GM10248 (cell line): Measurements from ENCODE around the gene CTNND1.

Source experiments
- CTCF ChIA-PET: fragments of 300-600 bp; sonication (Branson Sonifier 250); formaldehyde crosslinking; extraction: SDS; loops from one replicate; lab custom pipeline; 2021; ENCODE audit warnings: antibody characterized with exemption; lab: Yijun Ruan, JAX
- POLR2A ChIA-PET: fragments of 350-650 bp; sonication (Branson Sonifier 250); formaldehyde crosslinking; extraction: SDS; loops from one replicate; lab custom pipeline; 2020; ENCODE audit warnings: antibody characterized with exemption; lab: Yijun Ruan, JAX
- DNase-seq: peaks from one replicate; pipeline ENCODE4 v3.0.0; 2012; ENCODE audit errors: extremely low spot score
- TF ChIP-seq, protein P1 (sequence below): IDR thresholded peaks from 2 replicates; pipeline ENCODE4 v1.5.1; 2012; ENCODE audit warnings: mild to moderate bottlenecking, low read depth; ENCODE audit errors: extremely low read depth, missing control alignments, control extremely low read depth

CTNND1 gene

DNA sequence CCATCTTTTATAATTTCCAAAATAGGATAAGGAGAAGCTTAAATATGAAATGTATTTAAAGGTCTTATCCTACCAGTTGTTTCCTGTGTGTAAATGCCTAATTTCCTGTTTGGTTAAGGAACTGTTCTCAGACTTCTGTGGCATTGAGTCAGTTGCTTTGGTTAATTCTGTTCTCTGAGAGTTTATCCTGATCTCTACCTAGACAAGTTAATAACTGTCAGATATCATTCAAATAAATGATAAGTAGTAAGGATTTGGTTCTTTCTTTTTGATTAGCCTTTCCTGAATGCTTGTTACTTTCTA, 39.5 kb downstream of the CTNND1 start:
- TF ChIP-seq, protein P1, sequence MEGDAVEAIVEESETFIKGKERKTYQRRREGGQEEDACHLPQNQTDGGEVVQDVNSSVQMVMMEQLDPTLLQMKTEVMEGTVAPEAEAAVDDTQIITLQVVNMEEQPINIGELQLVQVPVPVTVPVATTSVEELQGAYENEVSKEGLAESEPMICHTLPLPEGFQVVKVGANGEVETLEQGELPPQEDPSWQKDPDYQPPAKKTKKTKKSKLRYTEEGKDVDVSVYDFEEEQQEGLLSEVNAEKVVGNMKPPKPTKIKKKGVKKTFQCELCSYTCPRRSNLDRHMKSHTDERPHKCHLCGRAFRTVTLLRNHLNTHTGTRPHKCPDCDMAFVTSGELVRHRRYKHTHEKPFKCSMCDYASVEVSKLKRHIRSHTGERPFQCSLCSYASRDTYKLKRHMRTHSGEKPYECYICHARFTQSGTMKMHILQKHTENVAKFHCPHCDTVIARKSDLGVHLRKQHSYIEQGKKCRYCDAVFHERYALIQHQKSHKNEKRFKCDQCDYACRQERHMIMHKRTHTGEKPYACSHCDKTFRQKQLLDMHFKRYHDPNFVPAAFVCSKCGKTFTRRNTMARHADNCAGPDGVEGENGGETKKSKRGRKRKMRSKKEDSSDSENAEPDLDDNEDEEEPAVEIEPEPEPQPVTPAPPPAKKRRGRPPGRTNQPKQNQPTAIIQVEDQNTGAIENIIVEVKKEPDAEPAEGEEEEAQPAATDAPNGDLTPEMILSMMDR: no peak
- ChIA-PET POLR2A (interaction anchor here (0.6 to 1.4 kb wide), 3 partner anchors 17 to 126 kb away, joined by 4 to 5 read pairs (median 4); partner anchors contain the start of gene SELENOH), CTCF (interaction anchor here (0.8 to 6.5 kb wide), 48 partner anchors 9 to 763 kb away, joined by 3 to 142 read pairs (median 7); partner anchors contain the start of genes BTBD18, CTNND1, MED19 and SELENOH)
- no peak for DNase-seq

DNA sequence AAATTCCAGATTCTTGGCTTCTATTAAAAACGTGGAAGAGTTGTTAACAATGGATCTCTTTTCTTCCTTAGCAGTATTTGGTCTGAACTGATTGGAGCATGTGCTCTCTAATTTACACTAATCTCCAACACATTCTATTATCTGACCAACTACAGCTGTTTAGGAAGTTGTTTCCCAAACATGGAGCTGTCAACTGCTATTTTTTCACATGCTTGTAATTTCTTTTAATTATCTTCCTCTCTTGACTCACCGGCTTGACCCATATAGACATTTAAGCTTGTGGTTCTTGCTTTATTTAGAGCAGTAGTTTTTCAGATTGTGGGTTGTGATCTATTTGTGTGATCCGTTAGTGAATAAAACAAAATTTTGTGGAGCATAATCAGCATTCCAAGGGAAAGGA, 40.8 kb downstream of the CTNND1 start:
- TF ChIP-seq, protein P1: no peak
- ChIA-PET POLR2A (no interaction called here), CTCF (interaction anchor here (1.1 to 6.5 kb wide), 11 partner anchors 12 to 1355 kb away, joined by 3 to 142 read pairs (median 12); partner anchors contain the start of genes BTBD18, CTNND1 and SELENOH)
- no peak for DNase-seq

DNA sequence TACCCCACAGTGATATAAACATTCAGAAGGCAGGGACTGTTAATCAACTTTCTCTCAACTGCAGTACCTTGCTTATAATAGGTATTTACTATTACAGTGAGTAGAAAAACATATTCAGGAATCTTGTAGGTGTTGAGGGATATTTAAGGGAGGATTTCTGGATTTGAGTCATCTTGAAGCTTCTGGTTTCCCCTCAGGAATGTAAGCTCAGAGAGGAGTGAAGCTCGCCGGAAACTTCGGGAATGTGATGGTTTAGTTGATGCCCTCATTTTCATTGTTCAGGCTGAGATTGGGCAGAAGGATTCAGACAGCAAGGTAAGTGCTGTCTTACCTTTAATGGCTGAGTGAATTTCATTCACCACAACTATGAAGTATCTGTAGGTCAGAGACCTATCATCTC, 42.9 kb downstream of the CTNND1 start:
- ChIA-PET POLR2A (no interaction called here), CTCF (interaction anchor here (0.7 to 6.5 kb wide), 7 partner anchors 9 to 311 kb away, joined by 3 to 142 read pairs (median 4); partner anchors contain the start of genes BTBD18, CTNND1 and SELENOH)
- TF ChIP-seq, protein P1: no peak
- DNase-seq: no peak

DNA sequence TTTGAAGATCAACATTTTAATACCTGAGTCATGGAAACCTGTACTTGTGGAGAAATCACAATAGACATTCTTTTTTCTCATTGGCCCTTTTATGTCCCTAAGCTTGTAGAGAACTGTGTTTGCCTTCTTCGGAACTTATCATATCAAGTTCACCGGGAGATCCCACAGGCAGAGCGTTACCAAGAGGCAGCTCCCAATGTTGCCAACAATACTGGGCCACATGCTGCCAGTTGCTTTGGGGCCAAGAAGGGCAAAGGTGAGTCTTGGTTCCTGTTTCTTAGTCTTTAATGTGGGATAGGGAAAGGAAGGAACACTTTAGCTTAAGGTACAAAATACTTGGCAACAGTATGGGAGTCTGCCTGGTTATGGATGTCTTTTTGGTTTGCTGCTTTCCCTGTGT, 44.2 kb downstream of the CTNND1 start:
- POLR2A ChIA-PET: no interaction called here
- TF ChIP-seq, protein P1: no peak
- DNase-seq: no peak
- CTCF ChIA-PET: interaction anchor here (1.1 to 1.3 kb wide), 3 partner anchors 10 to 54 kb away, joined by 3 to 4 read pairs (median 3); partner anchors contain the start of gene BTBD18

DNA sequence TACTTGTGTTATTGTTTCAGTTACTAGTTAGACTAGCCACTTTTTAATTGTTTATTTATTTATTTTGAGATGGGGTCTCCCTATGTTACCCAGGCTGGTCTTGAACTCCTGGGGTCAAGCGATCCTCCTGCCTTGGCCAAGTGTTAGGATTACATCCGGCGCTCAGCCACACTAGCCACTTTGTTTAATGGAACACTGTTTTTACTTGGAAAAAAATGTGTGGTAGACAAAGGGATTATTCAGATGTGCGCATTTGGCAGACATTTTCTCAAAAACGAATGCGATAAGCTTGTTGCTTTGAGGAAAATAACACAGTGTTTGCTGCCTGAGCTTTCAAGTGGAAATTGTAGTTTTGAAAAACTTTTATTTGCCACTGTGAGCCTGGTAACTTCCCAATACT, 51.0 kb downstream of the CTNND1 start:
- TF ChIP-seq, protein P1: no peak
- no peak for DNase-seq
- ChIA-PET POLR2A (no interaction called here), CTCF (interaction anchor here (5.0 kb wide), 1 partner anchor 12 kb away, joined by 33 read pairs; no protein-coding TSS in a partner anchor)

DNA sequence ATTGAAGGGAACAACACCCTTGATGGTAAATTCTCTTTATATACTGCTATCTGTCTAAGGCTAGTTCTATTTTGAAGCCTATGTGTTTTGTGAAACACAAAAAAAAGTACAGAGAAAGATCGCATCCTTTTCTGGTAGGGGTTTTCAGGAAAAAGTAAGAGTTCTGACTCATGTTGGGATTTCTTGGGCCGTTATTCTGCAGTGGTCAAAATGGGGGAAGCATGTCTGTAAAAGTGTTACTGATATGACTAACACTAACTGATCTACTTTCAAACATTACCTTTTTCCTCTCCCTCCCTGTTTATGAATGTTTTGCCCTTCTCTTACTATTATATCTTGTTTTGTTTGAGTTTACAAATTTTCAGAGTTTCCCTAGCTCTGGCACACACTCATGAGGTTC, 53.9 kb downstream of the CTNND1 start:
- CTCF ChIA-PET: interaction anchor here (1.4 to 2.0 kb wide), 2 partner anchors 11 to 15 kb away, joined by 3 to 9 read pairs; no protein-coding TSS in a partner anchor

More for the DNA sequence above, 53.9 kb downstream of the CTNND1 start:
- TF ChIP-seq, protein P1: no peak
- no peak for DNase-seq
- POLR2A ChIA-PET: interaction anchor here (0.8 kb wide), 1 partner anchor 15 kb away, joined by 3 read pairs; no protein-coding TSS in a partner anchor
